B cell (primary cell): ENCODE results near the gene DAP. TPM values are rescaled to one million over a fixed set of nuclear protein-coding genes. Genes with fewer than 3 reads are reported as not detected.

Experiments used
- ATAC-seq: fragments of 200-7000 bp; cut with Tn5 transposase; one replicate; pipeline ENCODE4 v1.10.0; 2021; ENCODE audit warnings: low read depth, mild to moderate bottlenecking, moderate number of reproducible peaks, moderate library complexity
- CTCF ChIA-PET: fragments of 350-600 bp; sonication (Branson Sonifier 250); formaldehyde crosslinking; loops from one replicate; lab custom pipeline; 2021; ENCODE audit warnings: antibody characterized with exemption, inconsistent platforms; lab: Charles Lee
- POLR2A ChIA-PET: fragments of 350-600 bp; sonication (Branson Sonifier 250); formaldehyde crosslinking; loops from one replicate; lab custom pipeline; 2021; ENCODE audit warnings: antibody characterized with exemption; lab: Charles Lee
- DNase-seq: peaks from one replicate; pipeline ENCODE4 v3.0.0; 2013
- H2AFZ ChIP-seq: 2 replicates; pipeline ENCODE4 v1.6.1; 2012; ENCODE audit warnings: mild to moderate bottlenecking, low read depth, low read length; ENCODE audit not compliant: insufficient read depth, poor library complexity, severe bottlenecking
- H3K27ac ChIP-seq, 2 donors: 1 replicate in 1 of 2; 2 replicates in 1 of 2; pipeline ENCODE4 v1.5.1; 2012 to 2013; ENCODE audit warnings: low read length in 2 of 2, mild to moderate bottlenecking in 2 of 2, moderate library complexity in 1 of 2
- H3K27me3 ChIP-seq, 4 experiments: fragments of 200-600 bp in 1 of 4; sonication (generic) in 1 of 4; replicated peaks in 1 of 4; 1 replicate in 2 of 4; 2 replicates in 2 of 4; pipeline versions ENCODE4 v1.6.1 to v1.7.0; 2013 to 2016; ENCODE audit warnings: low read length in 3 of 4, mild to moderate bottlenecking in 2 of 4, mixed read lengths in 1 of 4, moderate library complexity in 1 of 4; ENCODE audit not compliant: insufficient read depth in 4 of 4, control insufficient read depth in 3 of 4; ENCODE audit errors: control extremely low read depth in 1 of 4
- H3K36me3 ChIP-seq, 2 experiments: replicated peaks in 1 of 2; 1 replicate in 1 of 2; 2 replicates in 1 of 2; pipeline versions ENCODE4 v1.6.1 to v1.7.1; 2013; ENCODE audit warnings: low read length in 1 of 2; ENCODE audit not compliant: insufficient read depth in 2 of 2, control insufficient read depth in 1 of 2; ENCODE audit errors: control extremely low read depth in 1 of 2, extremely low read depth in 1 of 2
- H3K4me1 ChIP-seq, 2 donors: fragments of 200-600 bp in 1 of 2; sonication (generic) in 1 of 2; 1 replicate in 1 of 2; 2 replicates in 1 of 2; pipeline versions ENCODE4 v1.5.1 to v1.6.1; 2013 to 2017; ENCODE audit warnings: low read length in 2 of 2; ENCODE audit not compliant: control insufficient read depth in 2 of 2, insufficient read depth in 2 of 2
- H3K4me2 ChIP-seq: replicated peaks from 2 replicates; pipeline ENCODE3; 2012; ENCODE audit warnings: mild to moderate bottlenecking, low read depth, low read length; ENCODE audit not compliant: poor library complexity, severe bottlenecking
- H3K4me3 ChIP-seq, 5 experiments: fragments of 200-600 bp in 1 of 5; sonication (generic) in 1 of 5; 1 replicate in 3 of 5; 2 replicates in 2 of 5; pipeline versions ENCODE4 v1.5.1 to v1.7.0; 2011 to 2016; ENCODE audit warnings: low read length in 4 of 5, mild to moderate bottlenecking in 4 of 5, low read depth in 2 of 5, control low read depth in 1 of 5, moderate library complexity in 1 of 5; ENCODE audit not compliant: insufficient read depth in 1 of 5; ENCODE audit errors: control extremely low read depth in 1 of 5, extremely low read depth in 1 of 5
- H3K79me2 ChIP-seq: fragments of 200-600 bp; sonication (generic); one replicate; pipeline ENCODE4 v1.6.0; 2016; ENCODE audit warnings: low read length; ENCODE audit not compliant: control insufficient read depth, insufficient read depth
- H3K9ac ChIP-seq: fragments of 200-600 bp; sonication (generic); 2 replicates; pipeline ENCODE4 v1.6.1; 2017; ENCODE audit warnings: mild to moderate bottlenecking, low read length, moderate library complexity
- H3K9me3 ChIP-seq, 3 donors: one replicate each; pipeline versions ENCODE4 v1.6.1 to v1.7.1; 2013; ENCODE audit warnings: low read length in 2 of 3; ENCODE audit not compliant: control insufficient read depth in 2 of 3, insufficient read depth in 1 of 3; ENCODE audit errors: control extremely low read depth in 1 of 3
- H4K20me1 ChIP-seq: 2 replicates; pipeline ENCODE4 v1.6.0; 2012; ENCODE audit warnings: mild to moderate bottlenecking, low read length; ENCODE audit not compliant: insufficient read depth, control insufficient read depth, poor library complexity, severe bottlenecking
- H3K27ac Mint-ChIP-seq: one replicate; pipeline ENCODE4 v1.8.0; 2021; ENCODE audit warnings: mixed read lengths
- H3K27me3 Mint-ChIP-seq: one replicate; pipeline ENCODE4 v1.8.0; 2021; ENCODE audit warnings: mixed read lengths
- H3K4me1 Mint-ChIP-seq: one replicate; pipeline ENCODE4 v1.8.0; 2021; ENCODE audit warnings: mixed read lengths
- H3K4me3 Mint-ChIP-seq: one replicate; pipeline ENCODE4 v1.8.0; 2021; ENCODE audit warnings: mixed read lengths
- H3K9me3 Mint-ChIP-seq: one replicate; pipeline ENCODE4 v1.8.0; 2022; ENCODE audit warnings: mixed read lengths; ENCODE audit not compliant: insufficient read depth
- EZH2 ChIP-seq: IDR thresholded peaks from 2 replicates; pipeline ENCODE4 v1.6.1; 2012; ENCODE audit warnings: borderline replicate concordance, low read depth, mild to moderate bottlenecking, moderate library complexity, low read length; ENCODE audit not compliant: insufficient read depth, poor library complexity, severe bottlenecking
- WGBS: methylation state at CpG from one replicate; pipeline ENCODE4 v1.1.5; 2013; ENCODE audit warnings: missing lambda C conversion rate; ENCODE audit not compliant: insufficient coverage; 5-methylcytosine and 5-hydroxymethylcytosine counted together
- intact Hi-C: fragments of 100-400 bp; cut with micrococcal nuclease; formaldehyde crosslinking; loops from one replicate; pipeline ENCODE4 v1.10.0; 2022
- polyA plus RNA-seq: library from polyadenylated mRNA; depleted of rRNA; stranded (reverse); fragments of >200 nt; gene quantifications from 2 replicates; pipeline ENCODE4 v1.2.3, GENCODE V29; 2012
- total RNA-seq, 2 donors: library from RNA; stranded (reverse); fragments of 120-200 nt in 1 of 2; gene quantifications; 1 replicate in 1 of 2; 2 replicates in 1 of 2; pipeline versions ENCODE4 v1.2.3 to v1.2.4, GENCODE V29; 2013 to 2022
- TF ChIP-seq, protein P1 (sequence below): fragments of 200-600 bp; IDR thresholded peaks from one replicate; pipeline ENCODE4 v1.8.0; 2022; ENCODE audit warnings: antibody characterized with exemption, mild to moderate bottlenecking

DAP gene
- total and polyA plus RNA-seq, 2 donors (not counting 1 experiment from before 2014, with no cell fraction given): 42.6 to 49.8 TPM

DNA sequence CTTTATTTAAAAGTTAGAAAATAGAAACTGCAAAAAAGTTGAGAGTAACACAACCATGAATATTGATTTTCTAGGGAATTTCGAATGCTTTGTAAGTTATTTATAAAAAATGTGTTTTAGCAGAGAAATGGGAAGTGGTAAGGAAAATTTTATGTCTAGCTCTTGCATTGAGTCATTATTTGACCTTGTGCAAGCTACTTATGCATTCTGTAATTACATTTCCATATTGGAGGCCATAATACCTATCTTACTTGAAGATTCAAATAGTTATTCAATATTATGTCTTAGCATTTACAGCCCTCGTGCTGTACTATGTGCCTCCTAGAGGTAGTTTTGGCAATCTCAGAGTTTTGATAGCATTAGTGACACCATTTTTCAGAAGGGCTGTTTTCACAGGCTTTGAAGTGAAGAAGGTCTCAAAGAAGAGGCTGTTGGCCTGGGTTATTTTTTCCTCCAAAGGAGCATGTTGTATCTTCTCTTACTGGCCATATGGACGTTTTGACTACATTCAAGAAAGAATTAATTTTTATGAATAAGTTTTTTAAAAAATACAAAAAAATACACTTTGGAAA is 7.4 kb upstream of the DAP start:
- no peak overlapping the region for H3K4me2 ChIP-seq
- no peaks in the 10 kb centered on the region for H4K20me1 ChIP-seq
- Mint-ChIP-seq H3K27me3 (peaks cover 5% of the 10 kb centered on the region), H3K27ac (no peak overlapping the region), H3K4me3 (no peak overlapping the region), H3K9me3 (no peaks in the 10 kb centered on the region), H3K4me1 (no peaks in the 10 kb centered on the region)
- CTCF ChIA-PET: no interaction called here
- no peak overlapping the region for H3K4me3 ChIP-seq
- POLR2A ChIA-PET: no interaction called here
- no peaks in the 10 kb centered on the region for H3K27me3 ChIP-seq
- H3K27ac ChIP-seq: no peak overlapping the region
- TF ChIP-seq EZH2: no peak
- TF ChIP-seq, protein P1, sequence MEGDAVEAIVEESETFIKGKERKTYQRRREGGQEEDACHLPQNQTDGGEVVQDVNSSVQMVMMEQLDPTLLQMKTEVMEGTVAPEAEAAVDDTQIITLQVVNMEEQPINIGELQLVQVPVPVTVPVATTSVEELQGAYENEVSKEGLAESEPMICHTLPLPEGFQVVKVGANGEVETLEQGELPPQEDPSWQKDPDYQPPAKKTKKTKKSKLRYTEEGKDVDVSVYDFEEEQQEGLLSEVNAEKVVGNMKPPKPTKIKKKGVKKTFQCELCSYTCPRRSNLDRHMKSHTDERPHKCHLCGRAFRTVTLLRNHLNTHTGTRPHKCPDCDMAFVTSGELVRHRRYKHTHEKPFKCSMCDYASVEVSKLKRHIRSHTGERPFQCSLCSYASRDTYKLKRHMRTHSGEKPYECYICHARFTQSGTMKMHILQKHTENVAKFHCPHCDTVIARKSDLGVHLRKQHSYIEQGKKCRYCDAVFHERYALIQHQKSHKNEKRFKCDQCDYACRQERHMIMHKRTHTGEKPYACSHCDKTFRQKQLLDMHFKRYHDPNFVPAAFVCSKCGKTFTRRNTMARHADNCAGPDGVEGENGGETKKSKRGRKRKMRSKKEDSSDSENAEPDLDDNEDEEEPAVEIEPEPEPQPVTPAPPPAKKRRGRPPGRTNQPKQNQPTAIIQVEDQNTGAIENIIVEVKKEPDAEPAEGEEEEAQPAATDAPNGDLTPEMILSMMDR: no peak
- no peak overlapping the region for H2AFZ ChIP-seq
- intact Hi-C loops: no loop called here
- ATAC-seq (no peak), DNase-seq (no peak)
- no peaks in the 10 kb centered on the region for H3K79me2 ChIP-seq
- no peaks in the 10 kb centered on the region for H3K9me3 ChIP-seq
- 100% methylated on average over 1 of the region's 3 CpGs for WGBS
- no peak overlapping the region for H3K9ac ChIP-seq
- H3K36me3 ChIP-seq: no peaks in the 10 kb centered on the region
- H3K4me1 ChIP-seq: no peaks in the 10 kb centered on the region

DNA sequence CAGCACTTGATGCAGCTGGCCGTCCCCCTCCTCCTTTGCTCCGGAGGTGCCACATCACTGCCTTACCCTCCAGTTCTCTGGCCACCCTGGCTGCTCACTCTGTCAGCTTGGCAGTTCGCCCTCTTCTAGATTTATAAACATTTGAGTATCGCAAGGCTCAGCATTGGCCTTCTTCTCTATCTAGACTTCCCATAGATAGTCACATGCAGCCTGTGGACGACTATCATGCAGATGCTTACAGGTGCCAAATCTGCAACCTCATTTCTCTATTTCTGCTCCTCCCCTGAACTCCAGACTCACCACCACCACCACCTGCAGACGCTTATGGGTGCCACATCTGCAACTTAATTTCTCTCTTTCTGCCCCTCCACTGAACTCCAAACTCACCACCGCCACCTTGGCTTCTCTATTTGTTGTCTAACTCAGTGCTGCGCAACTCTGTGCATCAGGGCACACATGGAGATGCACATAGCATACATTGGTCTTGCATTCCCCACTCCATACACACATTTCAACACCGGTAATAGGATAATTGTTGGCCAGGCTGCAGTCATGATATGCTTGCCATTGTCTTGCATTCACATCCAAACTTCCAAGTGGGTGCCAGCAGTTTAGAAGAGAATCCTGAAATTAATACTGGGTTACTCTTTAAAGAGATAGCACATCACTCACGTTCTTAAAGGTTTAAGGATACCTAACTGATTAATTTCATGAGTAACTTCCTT is 1.9 kb upstream of the DAP start:
- Mint-ChIP-seq H3K27ac (peak overlapping the region; percentile 97), H3K4me1 (peaks cover 39% of the 10 kb centered on the region), H3K9me3 (no peaks in the 10 kb centered on the region), H3K27me3 (no peaks in the 10 kb centered on the region), H3K4me3 (peak overlapping the region; percentile 94)
- peaks cover 18% of the 10 kb centered on the region for H3K79me2 ChIP-seq
- H3K27ac ChIP-seq: peak overlapping the region; percentile 92 to 93
- H3K27me3 ChIP-seq: no peaks in the 10 kb centered on the region
- intact Hi-C loops: loop anchor here (5.0 kb wide), 2 partner anchors 61 to 186 kb away; no protein-coding TSS in a partner anchor
- ChIA-PET CTCF (interaction anchor here (0.7 to 1.0 kb wide), 2 partner anchors 30 to 62 kb away, joined by 3 read pairs; no protein-coding TSS in a partner anchor), POLR2A (interaction anchor here (0.7 kb wide), 1 partner anchor 65 kb away, joined by 3 read pairs; no protein-coding TSS in a partner anchor)
- no peaks in the 10 kb centered on the region for H3K9me3 ChIP-seq
- ATAC-seq (no peak), DNase-seq (peak; percentile 76)
- H3K4me2 ChIP-seq: peak overlapping the region; percentile 92
- no peaks in the 10 kb centered on the region for H4K20me1 ChIP-seq
- H3K36me3 ChIP-seq: no peaks in the 10 kb centered on the region
- no peak overlapping the region for H3K4me3 ChIP-seq
- peaks cover 26 to 40% of the 10 kb centered on the region in 2 donors for H3K4me1 ChIP-seq
- no peak overlapping the region for H3K9ac ChIP-seq
- TF ChIP-seq EZH2: no peak
- TF ChIP-seq, protein P1: no peak
- WGBS: 45% methylated on average over 9 of the region's 10 CpGs
- peak overlapping the region; percentile 89 for H2AFZ ChIP-seq
